HepG2 (cell line): Measurements from ENCODE around the gene DACT2. TPM values are rescaled to one million over a fixed set of nuclear protein-coding genes. Genes with fewer than 3 reads are reported as not detected.

Experiments used
- AKNA ChIP-seq: sonication (generic); formaldehyde crosslinking; IDR thresholded peaks from 2 replicates; pipeline ENCODE4 v1.4.0; 2020; ENCODE audit warnings: missing genetic modification reagents, borderline replicate concordance
- CBX5 ChIP-seq: sonication (generic); formaldehyde crosslinking; IDR thresholded peaks from 2 replicates; pipeline ENCODE4 v1.4.0; 2020; ENCODE audit warnings: missing genetic modification reagents, borderline replicate concordance
- NR0B2 ChIP-seq: sonication (generic); formaldehyde crosslinking; IDR thresholded peaks from 2 replicates; pipeline ENCODE4 v1.4.0; 2020; ENCODE audit warnings: mild to moderate bottlenecking, missing genetic modification reagents
- NRL ChIP-seq: sonication (generic); formaldehyde crosslinking; IDR thresholded peaks from 2 replicates; pipeline ENCODE4 v1.5.0; 2020; ENCODE audit warnings: missing genetic modification reagents, mild to moderate bottlenecking, moderate library complexity, borderline replicate concordance
- RCOR2 ChIP-seq: IDR thresholded peaks from 2 replicates; pipeline ENCODE4 v1.6.1; 2016; ENCODE audit warnings: missing biosample characterization, missing genetic modification reagents
- SIX4 ChIP-seq: sonication (generic); formaldehyde crosslinking; IDR thresholded peaks from 2 replicates; pipeline ENCODE4 v1.4.0; 2020; ENCODE audit warnings: missing genetic modification reagents
- TARDBP ChIP-seq: sonication (generic); formaldehyde crosslinking; IDR thresholded peaks from 2 replicates; pipeline ENCODE4 v1.8.0; 2022; ENCODE audit warnings: mild to moderate bottlenecking, missing genetic modification reagents
- TFDP2 ChIP-seq: sonication (generic); formaldehyde crosslinking; IDR thresholded peaks from 2 replicates; pipeline ENCODE4 v1.4.0; 2020; ENCODE audit warnings: missing genetic modification reagents
- ZNF20 ChIP-seq: sonication (generic); formaldehyde crosslinking; IDR thresholded peaks from 2 replicates; pipeline ENCODE4 v1.4.0; 2020; ENCODE audit warnings: mild to moderate bottlenecking, moderate library complexity, missing genetic modification reagents
- ZNF280D ChIP-seq: sonication (generic); formaldehyde crosslinking; IDR thresholded peaks from 2 replicates; pipeline ENCODE4 v1.5.1; 2020; ENCODE audit warnings: mild to moderate bottlenecking, missing genetic modification reagents
- ZNF335 ChIP-seq: sonication (generic); formaldehyde crosslinking; IDR thresholded peaks from 2 replicates; pipeline ENCODE4 v1.4.0; 2020; ENCODE audit warnings: missing genetic modification reagents
- ZNF503 ChIP-seq: sonication (generic); formaldehyde crosslinking; IDR thresholded peaks from 2 replicates; pipeline ENCODE4 v1.4.0; 2020; ENCODE audit warnings: missing genetic modification reagents
- ZNF770 ChIP-seq: sonication (generic); formaldehyde crosslinking; IDR thresholded peaks from 2 replicates; pipeline ENCODE4 v1.5.0; 2020; ENCODE audit warnings: mild to moderate bottlenecking, missing genetic modification reagents
- ZSCAN31 ChIP-seq: sonication (generic); formaldehyde crosslinking; IDR thresholded peaks from 2 replicates; pipeline ENCODE4 v1.5.0; 2020; ENCODE audit warnings: low read depth, mild to moderate bottlenecking, missing genetic modification reagents
- polyA plus RNA-seq, 8 experiments: library from polyadenylated mRNA; depleted of rRNA in 3 of 8; stranded (reverse) in 7 of 8; unstranded in 1 of 8; fragments of >200 nt; fragmentation: Illumina TruSeq in 4 of 8; extraction: Trizol in 4 of 8; gene quantifications; 2 replicates each; pipeline versions ENCODE4 v1.2.1 to v1.2.3, GENCODE V29; 2011 to 2016; ENCODE audit warnings: low read depth in 4 of 8, missing spikeins in 1 of 8, mixed read lengths in 1 of 8; ENCODE audit not compliant: insufficient read depth in 1 of 8
- total RNA-seq, 5 experiments: library from RNA; depleted of rRNA; stranded (reverse); fragments of >200 nt; fragmentation: Illumina TruSeq; extraction: Trizol; gene quantifications; 2 replicates each; pipeline ENCODE4 v1.2.3, GENCODE V29; 2016; ENCODE audit warnings: low read depth in 1 of 5

DACT2 gene
- total and polyA plus RNA-seq, 2 of the 13 experiments (the other 11 are each of a cell fraction or from before 2014, with no cell fraction given), result 0.15 TPM; not detected in 1

GRCh38 chr6:168282985-168283685 lies 36.4 kb downstream of the DACT2 start (continued):
- peak; percentile 41; the same call in 1 of the 2 replicates for TF ChIP-seq ZSCAN31 (CRISPR knock-in tag)
- no peak for TF ChIP-seq NR0B2 (CRISPR knock-in tag)
- TF ChIP-seq ZNF335 (CRISPR knock-in tag), result 0 out of 2 replicates have a peak, but pooled peaks have one; percentile 24
- TF ChIP-seq SIX4 (CRISPR knock-in tag), result peak; percentile 53; the same call in 1 of the 2 replicates
- no peak for TF ChIP-seq NRL (CRISPR knock-in tag)
- peak; percentile 65 for TF ChIP-seq TFDP2
- peak; percentile 76 for TF ChIP-seq RCOR2 (CRISPR knock-in tag)
- peak; percentile 81; the same call in 1 of the 2 replicates for TF ChIP-seq TARDBP
- TF ChIP-seq AKNA (CRISPR knock-in tag), result no peak
- peak; percentile 60; the same call in 1 of the 2 replicates for TF ChIP-seq ZNF280D (CRISPR knock-in tag)
- TF ChIP-seq ZNF503 (CRISPR knock-in tag), result no peak
- TF ChIP-seq CBX5, result 0 out of 2 replicates have a peak, but pooled peaks have one; percentile 18
- TF ChIP-seq ZNF20 (CRISPR knock-in tag), result no peak
- TF ChIP-seq ZNF770 (CRISPR knock-in tag), result peak; percentile 94
